Stomach (tissue), 9 donors: ENCODE results near the gene MAGI1. TPM values are rescaled to one million over a fixed set of nuclear protein-coding genes. Genes with fewer than 3 reads are reported as not detected.

Experiments used
- DNase-seq, 2 donors: peaks; one replicate each; pipeline versions ENCODE4 v3.0.0 to v3.0.0-alpha.2; 2013 to 2019
- H3K27ac ChIP-seq, 5 donors: fragments of 200-600 bp in 4 of 5; sonication (generic) in 4 of 5; one replicate each; pipeline ENCODE4 v1.5.1; 2013 to 2019; ENCODE audit warnings: mild to moderate bottlenecking in 1 of 5, moderate library complexity in 1 of 5
- H3K27me3 ChIP-seq, 3 donors: fragments of 200-600 bp; sonication (generic); one replicate each; pipeline ENCODE4 v1.5.1; 2017 to 2019; ENCODE audit warnings: mixed run types in 1 of 3
- H3K36me3 ChIP-seq, 4 donors: fragments of 200-600 bp; sonication (generic); 1 replicate in 3 of 4; 2 replicates in 1 of 4; pipeline ENCODE4 v1.5.1; 2016 to 2019
- H3K4me1 ChIP-seq, 4 donors: fragments of 200-600 bp; sonication (generic); one replicate each; pipeline ENCODE4 v1.5.1; 2016 to 2019
- H3K4me3 ChIP-seq, 4 donors: fragments of 200-600 bp; sonication (generic) in 3 of 4; one replicate each; pipeline ENCODE4 v1.5.1; 2016 to 2019; ENCODE audit warnings: mild to moderate bottlenecking in 1 of 4
- H3K9me3 ChIP-seq, 4 donors: fragments of 200-600 bp; sonication (generic); one replicate each; pipeline ENCODE4 v1.5.1; 2016 to 2019
- CTCF ChIP-seq, 7 experiments: fragments of 450-650 bp in 4 of 7; fragments of 200-600 bp in 3 of 7; sonication (generic) in 3 of 7; IDR thresholded peaks; one replicate each; pipeline ENCODE4 v1.5.1; 2016 to 2019; ENCODE audit warnings: antibody characterized with exemption in 7 of 7, control low read depth in 2 of 7, mild to moderate bottlenecking in 1 of 7
- EP300 ChIP-seq: sonication (generic); formaldehyde crosslinking; IDR thresholded peaks from one replicate; pipeline ENCODE4 v1.6.1; 2017; ENCODE audit warnings: antibody characterized with exemption
- POLR2A ChIP-seq, 4 donors: fragments of 450-650 bp; IDR thresholded peaks; one replicate each; pipeline ENCODE4 v1.6.1; 2016; ENCODE audit warnings: antibody characterized with exemption in 4 of 4, control low read depth in 2 of 4, mild to moderate bottlenecking in 1 of 4, moderate library complexity in 1 of 4
- POLR2AphosphoS5 ChIP-seq, 3 donors: sonication (generic); formaldehyde crosslinking; IDR thresholded peaks; one replicate each; pipeline ENCODE4 v1.6.1; 2016; ENCODE audit warnings: antibody characterized with exemption in 3 of 3
- WGBS, 5 donors: extraction: QIAGEN DNeasy Blood & Tissue Kit in 3 of 5; methylation state at CpG; one replicate each; pipeline versions ENCODE4 v1.1.5 to v1.1.7; 2013 to 2018; 5-methylcytosine and 5-hydroxymethylcytosine counted together
- intact Hi-C: fragments of 100-400 bp; cut with DNase I; formaldehyde crosslinking; loops from one replicate; pipeline ENCODE4 v1.15.1; 2023; ENCODE audit warnings: low total_unique reads
- polyA plus RNA-seq, 3 donors: library from polyadenylated mRNA; stranded (reverse); fragments of 200-250 nt; gene quantifications; one replicate each; pipeline ENCODE4 v1.2.3, GENCODE V29; 2013
- total RNA-seq, 5 donors: library from RNA; depleted of rRNA; stranded (reverse); fragments of >200 nt; gene quantifications; one replicate each; pipeline versions ENCODE4 v1.1.0 to v1.2.3, GENCODE V29; 2014 to 2016
- donor health status: healthy with polysubstance abuse.
- donor health status: Bipolar disorder and iron deficiency.
- donor health status: healthy.

The MAGI1 gene
- total and polyA plus RNA-seq, 8 donors, result 5.7 to 237 (median 84.8) TPM

- intact Hi-C loops, result no loop called here
- Histone ChIP-seq H3K36me3 (no peaks in the 10 kb centered on the region), H3K27me3 (no peaks in the 10 kb centered on the region), H3K27ac (peak overlapping the region in 1 of 5 donors; percentile 7), H3K4me1 (peaks cover 0 to 25% (median 11%) of the 10 kb centered on the region in 4 donors), H3K9me3 (no peaks in the 10 kb centered on the region), H3K4me3 (no peak overlapping the region)
- TF ChIP-seq POLR2AphosphoS5 (IDR thresholded peaks at IDR 0.05), result no peak
- no peak for TF ChIP-seq POLR2A (IDR thresholded peaks at IDR 0.05)
- no peak for TF ChIP-seq EP300
- TF ChIP-seq CTCF (IDR thresholded peaks at IDR 0.05), result no peak
- WGBS, 5 donors, result 81 to 96% (median 89%) methylated on average over 3 of the region's 3 CpGs
- no peak for DNase-seq
These were observed 251.8 kb downstream of the MAGI1 start for GRCh38 chr3:65786890-65787289.

DNA sequence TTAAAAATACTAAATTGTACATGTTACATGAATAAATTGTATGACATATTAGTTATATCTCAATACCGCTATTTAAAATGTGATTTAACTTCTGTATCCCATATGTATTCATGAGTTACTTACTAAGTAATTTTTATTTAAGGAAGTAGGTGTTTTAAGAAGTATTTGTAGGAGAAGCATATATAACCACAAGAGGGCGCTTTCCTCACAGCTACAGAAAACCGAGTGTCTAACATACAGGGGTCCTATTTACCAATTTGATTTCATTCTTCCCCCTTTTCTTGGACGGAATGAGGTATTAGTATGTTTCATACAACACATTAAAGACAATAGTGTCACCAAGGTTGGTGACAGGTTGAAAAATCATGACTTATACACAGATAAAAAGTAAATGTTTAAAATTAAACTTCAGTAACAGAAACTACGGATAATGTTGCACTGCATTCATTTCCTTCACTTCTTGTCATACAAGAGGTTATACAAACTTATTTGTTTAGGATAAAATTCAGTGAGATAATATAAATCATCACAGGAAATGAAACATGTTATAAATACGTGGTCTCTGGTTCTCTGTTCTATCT, 253.6 kb downstream of the MAGI1 start:
- H3K36me3 ChIP-seq, result no peaks in the 10 kb centered on the region

GRCh38 chr3:65783117-65783516, 255.6 kb downstream of the MAGI1 start:
- Histone ChIP-seq H3K27me3 (no peaks in the 10 kb centered on the region), H3K4me1 (peaks cover 0 to 37% (median 18%) of the 10 kb centered on the region in 4 donors), H3K4me3 (no peak overlapping the region), H3K36me3 (no peaks in the 10 kb centered on the region), H3K27ac (no peak overlapping the region), H3K9me3 (no peaks in the 10 kb centered on the region)
- intact Hi-C loops, result no loop called here
- no peak for DNase-seq
- 83 to 94% (median 90%) methylated on average over 3 of the region's 3 CpGs for WGBS, 5 donors
- TF ChIP-seq CTCF (IDR thresholded peaks at IDR 0.05) (no peak), EP300 (no peak), POLR2A (IDR thresholded peaks at IDR 0.05) (no peak)

More for the DNA sequence above, 253.6 kb downstream of the MAGI1 start:
- H3K4me1 ChIP-seq, result peaks cover 0 to 25% (median 11%) of the 10 kb centered on the region in 4 donors
- H3K27me3 ChIP-seq, result no peaks in the 10 kb centered on the region
- intact Hi-C loops, result no loop called here
- H3K9me3 ChIP-seq, result no peaks in the 10 kb centered on the region
- H3K27ac ChIP-seq, result peak overlapping the region in 1 of 5 donors; percentile 2
- TF ChIP-seq EP300 (no peak), CTCF (IDR thresholded peaks at IDR 0.05) (peak in 5 of 7 experiments; percentile 35 to 72 (median 64)), POLR2A (IDR thresholded peaks at IDR 0.05) (no peak), POLR2AphosphoS5 (IDR thresholded peaks at IDR 0.05) (no peak)
- DNase-seq, result peak in 1 of 2 donors; percentile 83
- 13 to 25% (median 16%) methylated on average over 6 of the region's 6 CpGs for WGBS, 5 donors
- no peak overlapping the region for H3K4me3 ChIP-seq

DNA sequence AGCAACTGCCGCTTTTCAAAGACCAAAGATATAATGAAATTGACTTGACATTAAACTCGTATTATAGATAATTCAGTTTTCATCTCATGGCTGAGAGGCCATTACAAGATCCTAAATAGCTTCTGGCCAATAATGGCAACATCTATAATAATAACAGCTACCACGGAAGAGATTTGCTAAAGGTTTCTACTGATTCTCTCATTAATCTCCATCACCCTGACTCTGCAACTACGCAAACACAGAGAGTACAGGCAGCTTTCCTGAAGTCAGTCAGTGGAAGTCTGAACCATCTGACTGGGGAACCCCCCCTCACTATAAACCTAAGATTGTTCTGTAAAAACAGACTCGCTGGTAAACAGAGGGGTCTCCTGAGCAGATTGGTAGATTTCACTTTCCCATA, 257.1 kb downstream of the MAGI1 start:
- intact Hi-C loops, result no loop called here
- no peak for TF ChIP-seq POLR2AphosphoS5 (IDR thresholded peaks at IDR 0.05)
- no peak for TF ChIP-seq CTCF (IDR thresholded peaks at IDR 0.05)
- TF ChIP-seq EP300, result no peak
- no peak for TF ChIP-seq POLR2A (IDR thresholded peaks at IDR 0.05)
- H3K36me3 ChIP-seq, result no peaks in the 10 kb centered on the region
- no peaks in the 10 kb centered on the region for H3K9me3 ChIP-seq
- peak in 1 of 2 donors; percentile 19 for DNase-seq
- H3K4me3 ChIP-seq, result no peak overlapping the region
- peaks cover 0 to 26% (median 15%) of the 10 kb centered on the region in 4 donors for H3K4me1 ChIP-seq
- WGBS, 5 donors, result 89 to 95% (median 92%) methylated on average over 5 of the region's 5 CpGs
- H3K27ac ChIP-seq, result no peak overlapping the region
- H3K27me3 ChIP-seq, result no peaks in the 10 kb centered on the region
